ENCODE measurements around the gene UHRF2.

DNA sequence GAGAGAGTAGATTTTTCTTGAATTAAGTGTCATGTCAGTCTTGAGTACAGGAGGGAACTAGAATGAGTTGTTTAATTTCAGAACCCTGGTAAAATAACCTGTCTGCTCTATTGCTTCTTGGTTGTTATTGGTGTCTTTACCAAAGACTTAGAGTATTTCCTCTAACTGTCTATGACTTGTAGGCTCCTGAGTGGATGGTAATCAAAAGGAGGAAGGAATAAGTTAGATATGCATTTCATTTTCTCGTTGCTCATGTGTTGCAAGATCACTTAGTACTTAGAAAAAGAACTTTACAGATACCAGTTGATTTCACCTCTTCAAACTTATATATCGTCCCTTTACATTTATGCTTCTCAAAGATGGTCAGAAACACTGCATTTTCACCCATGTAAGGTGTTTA, 31.1 kb downstream of the UHRF2 start:
- no peak for TF ChIP-seq CTCF (conservative IDR thresholded peaks at IDR 0.05; ENCODE audit: low read depth, low read length)
- TF ChIP-seq, protein P1, sequence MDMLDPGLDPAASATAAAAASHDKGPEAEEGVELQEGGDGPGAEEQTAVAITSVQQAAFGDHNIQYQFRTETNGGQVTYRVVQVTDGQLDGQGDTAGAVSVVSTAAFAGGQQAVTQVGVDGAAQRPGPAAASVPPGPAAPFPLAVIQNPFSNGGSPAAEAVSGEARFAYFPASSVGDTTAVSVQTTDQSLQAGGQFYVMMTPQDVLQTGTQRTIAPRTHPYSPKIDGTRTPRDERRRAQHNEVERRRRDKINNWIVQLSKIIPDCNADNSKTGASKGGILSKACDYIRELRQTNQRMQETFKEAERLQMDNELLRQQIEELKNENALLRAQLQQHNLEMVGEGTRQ (IDR thresholded peaks at IDR 0.05; ENCODE audit: low read depth, low read length) = no peak
- no peak for TF ChIP-seq POLR2A (IDR thresholded peaks at IDR 0.05; ENCODE audit: low read depth, low read length)
